B cell (primary cell): Measurements from ENCODE around the gene WDFY2. TPM values are rescaled to one million over a fixed set of nuclear protein-coding genes. Genes with fewer than 3 reads are reported as not detected.
A peak's percentile ranks its signal among the peaks of the same experiment; 100 is the strongest.

Source experiments
- ATAC-seq: fragments of 200-7000 bp; cut with Tn5 transposase; one replicate; pipeline ENCODE4 v1.10.0; 2021; ENCODE audit warnings: low read depth, mild to moderate bottlenecking, moderate number of reproducible peaks, moderate library complexity
- CTCF ChIA-PET: fragments of 350-600 bp; sonication (Branson Sonifier 250); formaldehyde crosslinking; loops from one replicate; lab custom pipeline; 2021; ENCODE audit warnings: antibody characterized with exemption, inconsistent platforms; lab: Charles Lee
- POLR2A ChIA-PET: fragments of 350-600 bp; sonication (Branson Sonifier 250); formaldehyde crosslinking; loops from one replicate; lab custom pipeline; 2021; ENCODE audit warnings: antibody characterized with exemption; lab: Charles Lee
- DNase-seq: peaks from one replicate; pipeline ENCODE4 v3.0.0; 2013
- H2AFZ ChIP-seq: 2 replicates; pipeline ENCODE4 v1.6.1; 2012; ENCODE audit warnings: mild to moderate bottlenecking, low read depth, low read length; ENCODE audit not compliant: insufficient read depth, poor library complexity, severe bottlenecking
- H3K27ac ChIP-seq, 2 donors: 1 replicate in 1 of 2; 2 replicates in 1 of 2; pipeline ENCODE4 v1.5.1; 2012 to 2013; ENCODE audit warnings: low read length in 2 of 2, mild to moderate bottlenecking in 2 of 2, moderate library complexity in 1 of 2
- H3K27me3 ChIP-seq, 4 experiments: fragments of 200-600 bp in 1 of 4; sonication (generic) in 1 of 4; replicated peaks in 1 of 4; 1 replicate in 2 of 4; 2 replicates in 2 of 4; pipeline versions ENCODE4 v1.6.1 to v1.7.0; 2013 to 2016; ENCODE audit warnings: low read length in 3 of 4, mild to moderate bottlenecking in 2 of 4, mixed read lengths in 1 of 4, moderate library complexity in 1 of 4; ENCODE audit not compliant: insufficient read depth in 4 of 4, control insufficient read depth in 3 of 4; ENCODE audit errors: control extremely low read depth in 1 of 4
- H3K36me3 ChIP-seq, 2 experiments: replicated peaks in 1 of 2; 1 replicate in 1 of 2; 2 replicates in 1 of 2; pipeline versions ENCODE4 v1.6.1 to v1.7.1; 2013; ENCODE audit warnings: low read length in 1 of 2; ENCODE audit not compliant: insufficient read depth in 2 of 2, control insufficient read depth in 1 of 2; ENCODE audit errors: control extremely low read depth in 1 of 2, extremely low read depth in 1 of 2
- H3K4me1 ChIP-seq, 2 donors: fragments of 200-600 bp in 1 of 2; sonication (generic) in 1 of 2; 1 replicate in 1 of 2; 2 replicates in 1 of 2; pipeline versions ENCODE4 v1.5.1 to v1.6.1; 2013 to 2017; ENCODE audit warnings: low read length in 2 of 2; ENCODE audit not compliant: control insufficient read depth in 2 of 2, insufficient read depth in 2 of 2
- H3K4me2 ChIP-seq: replicated peaks from 2 replicates; pipeline ENCODE3; 2012; ENCODE audit warnings: mild to moderate bottlenecking, low read depth, low read length; ENCODE audit not compliant: poor library complexity, severe bottlenecking
- H3K4me3 ChIP-seq, 5 experiments: fragments of 200-600 bp in 1 of 5; sonication (generic) in 1 of 5; 1 replicate in 3 of 5; 2 replicates in 2 of 5; pipeline versions ENCODE4 v1.5.1 to v1.7.0; 2011 to 2016; ENCODE audit warnings: low read length in 4 of 5, mild to moderate bottlenecking in 4 of 5, low read depth in 2 of 5, control low read depth in 1 of 5, moderate library complexity in 1 of 5; ENCODE audit not compliant: insufficient read depth in 1 of 5; ENCODE audit errors: control extremely low read depth in 1 of 5, extremely low read depth in 1 of 5
- H3K79me2 ChIP-seq: fragments of 200-600 bp; sonication (generic); one replicate; pipeline ENCODE4 v1.6.0; 2016; ENCODE audit warnings: low read length; ENCODE audit not compliant: control insufficient read depth, insufficient read depth
- H3K9ac ChIP-seq: fragments of 200-600 bp; sonication (generic); 2 replicates; pipeline ENCODE4 v1.6.1; 2017; ENCODE audit warnings: mild to moderate bottlenecking, low read length, moderate library complexity
- H3K9me3 ChIP-seq, 3 donors: one replicate each; pipeline versions ENCODE4 v1.6.1 to v1.7.1; 2013; ENCODE audit warnings: low read length in 2 of 3; ENCODE audit not compliant: control insufficient read depth in 2 of 3, insufficient read depth in 1 of 3; ENCODE audit errors: control extremely low read depth in 1 of 3
- H4K20me1 ChIP-seq: 2 replicates; pipeline ENCODE4 v1.6.0; 2012; ENCODE audit warnings: mild to moderate bottlenecking, low read length; ENCODE audit not compliant: insufficient read depth, control insufficient read depth, poor library complexity, severe bottlenecking
- H3K27ac Mint-ChIP-seq: one replicate; pipeline ENCODE4 v1.8.0; 2021; ENCODE audit warnings: mixed read lengths
- H3K27me3 Mint-ChIP-seq: one replicate; pipeline ENCODE4 v1.8.0; 2021; ENCODE audit warnings: mixed read lengths
- H3K4me1 Mint-ChIP-seq: one replicate; pipeline ENCODE4 v1.8.0; 2021; ENCODE audit warnings: mixed read lengths
- H3K4me3 Mint-ChIP-seq: one replicate; pipeline ENCODE4 v1.8.0; 2021; ENCODE audit warnings: mixed read lengths
- H3K9me3 Mint-ChIP-seq: one replicate; pipeline ENCODE4 v1.8.0; 2022; ENCODE audit warnings: mixed read lengths; ENCODE audit not compliant: insufficient read depth
- CTCF ChIP-seq: fragments of 200-600 bp; IDR thresholded peaks from one replicate; pipeline ENCODE4 v1.8.0; 2022; ENCODE audit warnings: antibody characterized with exemption, mild to moderate bottlenecking
- EZH2 ChIP-seq: IDR thresholded peaks from 2 replicates; pipeline ENCODE4 v1.6.1; 2012; ENCODE audit warnings: borderline replicate concordance, low read depth, mild to moderate bottlenecking, moderate library complexity, low read length; ENCODE audit not compliant: insufficient read depth, poor library complexity, severe bottlenecking
- WGBS: methylation state at CpG from one replicate; pipeline ENCODE4 v1.1.5; 2013; ENCODE audit warnings: missing lambda C conversion rate; ENCODE audit not compliant: insufficient coverage; 5-methylcytosine and 5-hydroxymethylcytosine counted together
- intact Hi-C: fragments of 100-400 bp; cut with micrococcal nuclease; formaldehyde crosslinking; loops from one replicate; pipeline ENCODE4 v1.10.0; 2022
- polyA plus RNA-seq: library from polyadenylated mRNA; depleted of rRNA; stranded (reverse); fragments of >200 nt; gene quantifications from 2 replicates; pipeline ENCODE4 v1.2.3, GENCODE V29; 2012
- total RNA-seq, 2 donors: library from RNA; stranded (reverse); fragments of 120-200 nt in 1 of 2; gene quantifications; 1 replicate in 1 of 2; 2 replicates in 1 of 2; pipeline versions ENCODE4 v1.2.3 to v1.2.4, GENCODE V29; 2013 to 2022

Gene WDFY2
- total and polyA plus RNA-seq, 2 donors (not counting 1 experiment from before 2014, with no cell fraction given): 12.4 to 47.7 TPM

- Mint-ChIP-seq H3K9me3 (no peaks in the 10 kb centered on the region), H3K27me3 (no peaks in the 10 kb centered on the region), H3K27ac (peak overlapping the region; percentile 95), H3K4me1 (peaks cover 41% of the 10 kb centered on the region), H3K4me3 (peak overlapping the region; percentile 92)
- H4K20me1 ChIP-seq: no peaks in the 10 kb centered on the region
- H3K36me3 ChIP-seq: no peaks in the 10 kb centered on the region
- H3K9me3 ChIP-seq: no peaks in the 10 kb centered on the region
- WGBS: 100% methylated on average over 1 of the region's 4 CpGs
- ATAC-seq: no peak
- H3K9ac ChIP-seq: no peak overlapping the region
- H3K4me3 ChIP-seq: no peak overlapping the region
- CTCF ChIA-PET: interaction anchor here (0.8 to 2.1 kb wide), 2 partner anchors 10 to 42 kb away, joined by 3 to 17 read pairs; no protein-coding TSS in a partner anchor
- H2AFZ ChIP-seq: no peak overlapping the region
- no peak for DNase-seq
- H3K4me2 ChIP-seq: peak overlapping the region; percentile 88
- POLR2A ChIA-PET: interaction anchor here (1.8 kb wide), 1 partner anchor 352 kb away, joined by 6 read pairs; no protein-coding TSS in a partner anchor
- H3K79me2 ChIP-seq: peaks cover 3% of the 10 kb centered on the region
- intact Hi-C loops: loop anchor here (2.0 to 10.0 kb wide), 2 partner anchors 581 to 649 kb away; partner anchors contain the start of genes CKAP2 and FAM124A
- peaks cover 19 to 27% of the 10 kb centered on the region in 2 donors for H3K4me1 ChIP-seq
- TF ChIP-seq EZH2: no peak
- TF ChIP-seq CTCF: no peak
- no peaks in the 10 kb centered on the region for H3K27me3 ChIP-seq
- H3K27ac ChIP-seq: peak overlapping the region in 1 of 2 donors; percentile 98
Measured at GRCh38 chr13:51805313-51805712, 221.1 kb downstream of the WDFY2 start.

- intact Hi-C loops: loop anchor here (2.0 to 10.0 kb wide), 2 partner anchors 581 to 649 kb away; partner anchors contain the start of genes CKAP2 and FAM124A
- no peaks in the 10 kb centered on the region for H4K20me1 ChIP-seq
- H3K27me3 ChIP-seq: no peaks in the 10 kb centered on the region
- Mint-ChIP-seq H3K4me3 (no peak overlapping the region), H3K27me3 (no peaks in the 10 kb centered on the region), H3K27ac (peak overlapping the region; percentile 50), H3K4me1 (peaks cover 44% of the 10 kb centered on the region), H3K9me3 (no peaks in the 10 kb centered on the region)
- no peaks in the 10 kb centered on the region for H3K36me3 ChIP-seq
- ChIA-PET CTCF (interaction anchor here (0.8 to 2.1 kb wide), 3 partner anchors 8 to 42 kb away, joined by 3 to 17 read pairs (median 10); no protein-coding TSS in a partner anchor), POLR2A (interaction anchor here (1.8 kb wide), 1 partner anchor 352 kb away, joined by 6 read pairs; no protein-coding TSS in a partner anchor)
- no peak overlapping the region for H3K9ac ChIP-seq
- no CpG with 5 or more reads among the region's 2 CpGs for WGBS
- no peak overlapping the region for H3K4me3 ChIP-seq
- H3K4me2 ChIP-seq: no peak overlapping the region
- H3K27ac ChIP-seq: no peak overlapping the region
- DNase-seq (no peak), ATAC-seq (no peak)
- peaks cover 21 to 30% of the 10 kb centered on the region in 2 donors for H3K4me1 ChIP-seq
- no peaks in the 10 kb centered on the region for H3K79me2 ChIP-seq
- H2AFZ ChIP-seq: no peak overlapping the region
- TF ChIP-seq CTCF: no peak
- TF ChIP-seq EZH2: no peak
- no peaks in the 10 kb centered on the region for H3K9me3 ChIP-seq
Measured at GRCh38 chr13:51805925-51806324, 221.7 kb downstream of the WDFY2 start.
